IPS DF 4.7 (cell line): Measurements from ENCODE around the gene MGAM2.

Source experiments
- DNase-seq: peaks from one replicate; pipeline ENCODE4 v3.0.0-alpha.2; 2013; ENCODE audit warnings: low spot score; ENCODE audit errors: extremely low read depth

The MGAM2 gene

DNA sequence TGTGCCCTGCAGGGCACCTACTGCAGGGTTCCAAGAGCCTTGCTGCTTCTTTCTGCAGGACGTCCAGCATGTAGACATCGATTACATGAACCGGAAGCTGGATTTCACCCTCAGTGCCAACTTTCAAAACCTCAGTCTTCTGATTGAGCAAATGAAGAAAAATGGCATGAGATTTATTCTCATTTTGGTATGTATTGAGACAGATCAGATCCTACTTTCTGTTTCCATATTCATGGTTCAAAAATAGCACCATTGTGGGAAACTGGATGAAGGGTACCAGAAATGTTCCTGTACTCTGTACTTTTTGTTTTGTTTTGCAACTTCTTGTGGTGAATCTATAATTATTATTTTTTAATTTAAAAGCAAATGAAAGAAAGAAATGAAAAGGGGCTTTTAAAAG, 64.1 kb downstream of the MGAM2 start:
- no peak for DNase-seq

DNA sequence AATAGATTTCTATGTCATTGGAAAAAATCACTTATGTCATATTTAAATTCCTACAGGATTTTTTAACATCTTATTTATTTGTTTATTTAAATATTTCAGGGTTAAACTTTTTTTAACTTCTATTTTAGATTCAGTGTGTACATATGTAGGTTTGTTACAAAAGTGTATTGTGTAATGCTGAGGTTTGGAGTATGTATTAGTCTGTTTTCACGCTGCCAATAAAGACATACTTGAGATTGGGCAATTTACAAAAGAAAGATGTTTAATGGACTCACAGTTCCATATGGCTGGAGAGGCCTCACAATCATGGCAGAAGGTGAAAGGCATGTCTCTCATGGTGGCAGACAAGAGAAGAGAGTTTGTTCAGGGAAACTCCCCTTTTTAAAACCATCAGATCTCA, 65.4 kb downstream of the MGAM2 start:
- DNase-seq, result no peak

DNA sequence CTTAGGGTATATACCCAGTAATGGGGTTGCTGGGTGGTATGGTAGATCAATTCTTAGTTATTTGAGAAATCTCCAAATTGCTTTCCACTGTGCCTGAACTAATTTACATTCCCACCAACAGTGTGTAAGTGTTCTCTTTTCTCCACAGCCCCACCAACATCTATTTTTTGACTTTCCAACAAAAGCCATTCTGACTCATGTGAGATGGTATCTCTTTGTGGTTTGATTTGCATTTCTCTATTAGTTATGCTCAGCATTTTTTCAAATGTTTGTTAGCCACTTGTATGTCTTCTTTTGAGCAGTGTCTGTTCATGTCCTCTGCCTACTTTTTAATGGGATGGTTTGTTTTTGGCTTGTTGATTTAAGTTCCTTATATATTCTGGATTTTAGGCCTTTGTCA, 66.4 kb downstream of the MGAM2 start:
- no peak for DNase-seq

DNA sequence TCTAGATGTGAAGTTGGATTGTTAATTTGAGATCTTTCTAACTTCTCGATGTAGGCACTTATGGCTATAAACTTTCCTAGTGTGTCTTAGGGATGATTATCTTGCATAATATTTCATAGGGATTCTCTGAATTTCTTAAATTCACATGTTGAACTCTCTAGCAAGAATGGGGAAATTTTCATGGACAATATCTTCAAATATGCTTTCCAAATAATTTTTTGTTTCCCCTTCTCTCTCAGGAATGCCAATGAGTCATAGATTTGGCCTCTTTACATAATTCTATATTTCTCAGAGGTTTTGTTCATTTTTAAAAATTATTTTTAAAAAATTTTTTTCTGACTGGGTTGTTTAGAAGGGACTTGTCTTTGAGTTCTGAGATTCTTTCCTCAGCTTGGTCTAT, 68.9 kb downstream of the MGAM2 start:
- DNase-seq, result no peak

DNA sequence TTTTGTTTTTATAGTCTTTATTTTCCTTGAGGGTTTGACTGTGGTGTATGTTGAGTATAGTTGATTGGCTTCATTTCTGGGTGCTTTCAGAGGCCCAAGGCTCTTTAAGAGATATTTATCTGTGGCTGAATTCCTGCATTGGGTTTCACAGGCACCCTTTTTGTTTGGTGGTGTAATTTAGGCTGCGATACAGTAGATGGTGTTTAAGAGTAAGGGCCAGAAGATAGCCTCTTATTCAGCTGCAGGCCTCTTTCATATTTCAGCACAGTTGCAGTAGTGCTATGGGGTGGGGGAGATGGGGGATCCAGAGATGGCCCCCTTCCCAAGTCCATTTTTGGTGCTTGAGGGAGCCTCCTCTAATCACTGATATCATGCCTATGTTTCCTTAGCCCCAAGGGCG, 69.7 kb downstream of the MGAM2 start:
- DNase-seq, result no peak

DNA sequence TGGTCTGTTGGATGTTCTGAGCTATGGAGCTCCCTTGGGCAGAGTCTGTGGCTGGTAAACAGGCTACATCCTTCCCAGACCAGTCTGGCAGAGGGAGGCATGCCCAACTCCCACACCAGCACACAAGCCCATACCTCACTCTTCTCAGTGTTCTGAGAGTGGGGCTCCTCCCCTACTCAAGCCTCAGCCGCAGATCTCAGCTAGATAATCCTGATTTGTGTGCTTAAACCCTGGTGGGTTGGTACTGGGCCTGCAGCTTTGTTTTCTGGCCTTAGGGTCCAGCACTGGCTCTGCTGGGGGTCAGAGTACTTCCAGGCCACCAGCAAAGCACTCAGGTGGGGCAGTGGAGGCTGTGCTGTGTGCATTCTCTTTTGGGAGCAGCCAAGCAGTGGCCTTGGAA, 70.4 kb downstream of the MGAM2 start:
- DNase-seq, result no peak

DNA sequence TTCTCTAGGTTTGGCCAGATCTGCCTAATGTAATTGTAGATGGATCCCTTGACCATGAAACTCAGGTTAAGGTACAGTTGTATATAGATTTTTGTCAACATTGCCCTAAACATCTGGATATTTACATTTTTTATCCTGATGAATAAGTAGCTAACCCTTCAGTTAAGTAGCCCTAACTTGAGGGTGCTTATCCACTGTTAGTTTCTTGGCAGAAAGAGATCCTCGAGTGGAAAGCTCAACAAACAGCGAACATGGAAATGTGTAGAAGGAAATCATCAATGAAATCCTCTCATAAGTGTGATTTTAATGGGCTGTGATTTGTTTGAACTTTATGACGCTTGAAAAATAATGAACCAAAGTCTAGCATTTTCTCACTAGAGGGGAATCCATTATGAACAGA, 73.6 kb downstream of the MGAM2 start:
- DNase-seq, result no peak

DNA sequence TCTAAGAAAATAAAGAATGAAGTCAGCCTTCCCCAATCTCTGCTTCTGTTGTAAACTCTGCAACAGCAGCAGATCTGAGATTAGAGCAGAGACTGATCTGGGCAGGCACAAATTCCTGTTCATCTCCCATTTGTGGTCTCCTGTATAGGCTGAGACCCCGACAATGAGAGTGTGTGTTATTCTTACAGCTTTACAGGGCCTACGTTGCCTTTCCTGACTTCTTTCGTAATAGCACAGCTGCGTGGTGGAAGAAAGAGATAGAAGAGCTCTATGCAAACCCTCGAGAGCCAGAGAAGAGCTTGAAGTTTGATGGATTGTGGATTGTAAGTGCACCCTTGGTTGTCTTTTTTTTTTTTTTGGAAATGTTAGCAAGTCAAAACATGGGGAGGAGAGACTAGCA, 74.3 kb downstream of the MGAM2 start:
- no peak for DNase-seq

DNA sequence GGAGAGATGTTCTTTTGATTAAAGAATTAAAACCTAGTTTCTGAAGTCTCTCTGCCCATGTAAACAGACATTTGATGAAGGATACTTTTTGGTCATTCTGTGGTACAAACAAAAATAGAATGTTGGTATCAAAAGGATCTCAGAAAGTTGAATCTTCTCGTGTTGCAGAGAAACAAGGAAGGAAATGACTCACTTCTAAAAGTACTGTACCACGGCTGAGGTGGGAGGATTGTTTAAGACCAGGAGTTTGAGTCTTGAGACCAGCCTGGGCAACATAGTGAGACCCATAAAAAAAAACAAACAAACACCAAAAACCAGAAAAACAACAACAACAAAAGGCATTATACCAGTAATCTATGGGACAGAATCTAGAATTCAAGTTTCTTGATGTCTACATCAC, 76.6 kb downstream of the MGAM2 start:
- DNase-seq, result no peak

DNA sequence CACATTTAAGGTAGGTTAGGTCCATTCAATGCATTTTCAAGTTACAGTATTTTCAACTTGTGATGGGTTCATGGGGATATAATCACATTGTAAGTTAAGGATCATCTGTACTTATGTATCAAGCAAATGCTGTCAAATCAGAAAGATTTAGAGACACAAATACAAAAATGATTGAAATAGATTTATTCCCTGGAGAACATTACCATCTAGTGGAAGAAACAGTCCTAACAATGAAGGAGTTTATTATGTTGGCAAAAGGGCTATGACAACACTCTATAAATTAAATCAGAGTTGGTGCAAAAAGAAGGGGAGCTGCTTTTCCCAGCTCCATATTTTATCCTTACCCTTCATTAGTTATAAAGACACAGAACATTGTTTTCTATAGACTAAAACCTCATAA, 77.3 kb downstream of the MGAM2 start:
- DNase-seq, result no peak

DNA sequence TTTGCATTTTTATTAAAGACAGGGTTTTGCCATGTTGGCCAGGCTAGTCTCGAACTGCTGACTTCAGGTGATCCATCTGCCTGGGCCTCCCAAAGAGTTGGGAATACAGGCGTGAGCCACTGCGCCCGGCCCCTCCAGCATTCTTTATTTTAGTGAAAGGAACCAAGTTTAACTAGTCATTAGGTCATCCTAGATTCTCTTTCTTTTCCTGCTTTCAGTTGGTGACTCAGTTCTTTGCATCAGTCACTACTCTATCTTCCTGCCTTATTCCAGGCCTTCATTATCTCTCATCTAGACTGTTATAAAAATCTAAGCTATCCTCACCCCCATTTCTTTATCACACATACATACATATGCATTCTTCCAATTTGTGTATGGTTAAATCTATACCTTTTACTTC, 82.7 kb downstream of the MGAM2 start:
- no peak for DNase-seq

DNA sequence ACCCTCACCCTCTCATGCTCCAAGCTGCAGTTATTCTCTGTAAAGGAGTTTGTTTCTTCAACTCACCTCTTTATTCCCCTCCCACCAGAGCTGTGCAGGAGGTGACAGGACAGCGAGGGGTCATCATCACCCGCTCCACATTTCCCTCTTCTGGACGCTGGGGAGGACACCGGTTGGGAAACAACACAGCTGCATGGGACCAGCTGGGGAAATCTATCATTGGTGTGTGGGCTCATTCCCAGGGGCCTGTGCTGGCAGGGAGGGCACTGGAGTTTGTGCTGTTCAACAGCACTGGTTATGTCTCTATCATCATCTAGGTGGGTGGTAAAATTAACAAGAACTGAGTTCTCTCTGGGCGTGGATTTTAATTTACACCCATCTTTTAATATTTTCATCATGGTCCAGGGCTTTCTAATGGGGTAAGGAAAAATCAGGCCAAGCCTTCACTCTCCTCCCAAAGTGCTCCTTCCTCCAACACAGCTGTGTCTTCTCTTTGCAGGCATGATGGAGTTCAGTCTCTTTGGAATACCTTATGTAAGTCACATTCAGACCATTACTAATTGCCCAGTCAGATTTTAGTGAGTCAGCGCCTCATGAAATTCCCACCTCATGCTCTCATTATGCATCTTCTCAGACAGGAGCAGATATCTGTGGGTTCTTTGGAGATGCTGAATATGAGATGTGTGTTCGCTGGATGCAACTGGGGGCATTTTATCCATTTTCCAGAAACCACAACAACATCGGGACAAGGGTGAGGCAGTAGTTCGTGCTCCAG, 84.7 kb downstream of the MGAM2 start:
- no peak for DNase-seq

DNA sequence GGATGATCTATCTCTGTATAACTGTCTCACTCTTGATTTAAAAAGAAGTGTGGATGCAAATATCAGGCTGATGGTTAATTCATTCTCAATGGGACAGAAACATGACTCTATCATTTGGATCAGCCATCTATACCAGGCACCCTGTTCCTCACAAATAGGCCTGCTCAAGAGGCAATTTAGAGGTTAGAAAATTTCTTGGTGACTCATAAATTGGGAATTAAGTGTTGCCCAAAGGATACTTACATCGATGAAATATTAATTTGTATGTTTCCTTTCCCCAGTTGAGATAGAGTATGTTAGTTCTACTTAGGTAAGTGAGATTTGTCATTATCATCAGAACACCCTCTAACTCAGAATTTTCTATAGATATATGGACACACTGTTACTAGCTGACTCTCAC, 88.7 kb downstream of the MGAM2 start:
- no peak for DNase-seq

DNA sequence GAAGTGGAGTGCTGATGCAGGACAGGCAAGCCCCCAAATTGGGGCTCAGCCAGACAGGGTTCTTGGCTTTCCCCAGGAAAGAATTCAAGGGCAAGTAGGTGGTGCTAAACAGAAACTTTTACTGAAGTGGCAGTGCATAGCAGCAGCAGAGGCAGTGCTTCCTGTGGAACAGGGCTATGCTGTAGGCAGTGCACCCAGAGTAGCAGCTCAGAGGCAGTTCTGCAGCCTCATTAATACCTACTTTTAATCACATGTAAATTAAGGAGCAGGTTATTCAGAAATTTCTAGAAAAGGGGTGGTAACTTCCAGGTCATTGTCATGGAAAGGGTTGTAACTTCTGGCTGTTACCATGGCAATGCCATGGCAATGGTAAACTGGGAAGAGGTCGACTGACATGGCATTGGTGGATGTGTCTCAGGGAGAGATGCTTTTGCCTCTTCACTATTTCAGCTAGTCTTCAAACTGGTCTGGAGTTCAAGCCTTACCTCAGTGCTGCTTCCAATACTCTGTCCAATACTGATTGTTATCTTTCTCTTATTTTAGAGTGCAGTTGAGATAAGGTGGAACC, 117.1 kb downstream of the MGAM2 start:
- no peak for DNase-seq

DNA sequence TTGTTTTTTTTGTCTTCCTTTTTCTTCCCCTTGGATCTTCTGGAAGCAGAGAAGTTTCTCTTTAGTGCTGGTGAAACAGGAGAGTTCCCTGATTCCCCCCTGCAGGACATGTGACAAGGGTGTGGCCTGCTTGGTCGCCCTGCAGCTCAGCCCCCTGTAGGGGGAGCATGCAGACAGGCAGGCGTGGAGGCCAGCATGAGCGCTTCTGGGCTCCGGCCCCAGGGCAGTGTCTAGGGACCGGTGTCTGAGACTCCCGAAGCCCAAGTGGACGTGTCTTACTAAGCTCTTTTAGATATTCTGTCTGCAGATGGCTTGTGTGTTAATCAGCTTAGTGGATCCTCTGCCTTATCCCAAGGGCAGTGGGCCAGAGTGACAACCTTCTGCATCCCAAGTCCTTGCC, 120.2 kb downstream of the MGAM2 start:
- DNase-seq, result no peak

DNA sequence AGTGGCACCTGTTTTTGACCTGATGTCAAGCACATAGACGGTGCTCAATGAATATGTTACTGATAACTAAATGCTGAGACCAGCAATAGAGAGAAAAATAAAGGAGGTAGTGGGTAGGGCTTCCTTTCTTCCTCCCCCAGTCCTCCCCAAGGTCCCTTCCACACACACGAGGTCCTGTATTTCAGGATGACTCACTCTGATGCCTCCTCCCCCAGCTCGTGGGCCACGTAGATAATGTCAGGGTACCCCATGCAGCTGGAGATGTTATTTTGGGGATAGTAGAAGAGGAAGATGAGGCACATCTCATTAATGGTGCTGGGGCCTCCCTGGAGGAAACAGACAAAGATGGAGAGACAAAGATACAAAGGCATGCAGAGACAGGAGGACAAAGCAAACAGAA, 129.0 kb downstream of the MGAM2 start:
- DNase-seq, result no peak

DNA sequence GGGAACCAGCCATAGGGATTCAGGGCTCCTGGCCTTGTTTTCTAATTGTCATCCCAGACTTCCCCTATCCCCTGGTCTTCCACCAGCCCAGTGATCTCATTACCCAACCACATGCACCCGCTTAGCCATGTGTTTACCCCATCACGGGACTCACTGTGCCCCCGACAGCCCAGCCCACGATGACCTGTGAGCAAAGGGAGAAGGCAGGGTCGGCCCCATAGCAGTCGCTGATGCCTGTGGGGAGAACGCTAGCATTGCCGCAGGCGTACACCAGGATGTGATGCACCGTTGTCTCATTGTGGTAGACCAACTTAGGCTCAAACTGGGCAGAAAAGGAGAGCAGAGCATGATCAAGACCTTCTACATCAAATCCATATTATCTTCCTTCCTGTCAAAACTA, 132.3 kb downstream of the MGAM2 start:
- DNase-seq, result no peak

DNA sequence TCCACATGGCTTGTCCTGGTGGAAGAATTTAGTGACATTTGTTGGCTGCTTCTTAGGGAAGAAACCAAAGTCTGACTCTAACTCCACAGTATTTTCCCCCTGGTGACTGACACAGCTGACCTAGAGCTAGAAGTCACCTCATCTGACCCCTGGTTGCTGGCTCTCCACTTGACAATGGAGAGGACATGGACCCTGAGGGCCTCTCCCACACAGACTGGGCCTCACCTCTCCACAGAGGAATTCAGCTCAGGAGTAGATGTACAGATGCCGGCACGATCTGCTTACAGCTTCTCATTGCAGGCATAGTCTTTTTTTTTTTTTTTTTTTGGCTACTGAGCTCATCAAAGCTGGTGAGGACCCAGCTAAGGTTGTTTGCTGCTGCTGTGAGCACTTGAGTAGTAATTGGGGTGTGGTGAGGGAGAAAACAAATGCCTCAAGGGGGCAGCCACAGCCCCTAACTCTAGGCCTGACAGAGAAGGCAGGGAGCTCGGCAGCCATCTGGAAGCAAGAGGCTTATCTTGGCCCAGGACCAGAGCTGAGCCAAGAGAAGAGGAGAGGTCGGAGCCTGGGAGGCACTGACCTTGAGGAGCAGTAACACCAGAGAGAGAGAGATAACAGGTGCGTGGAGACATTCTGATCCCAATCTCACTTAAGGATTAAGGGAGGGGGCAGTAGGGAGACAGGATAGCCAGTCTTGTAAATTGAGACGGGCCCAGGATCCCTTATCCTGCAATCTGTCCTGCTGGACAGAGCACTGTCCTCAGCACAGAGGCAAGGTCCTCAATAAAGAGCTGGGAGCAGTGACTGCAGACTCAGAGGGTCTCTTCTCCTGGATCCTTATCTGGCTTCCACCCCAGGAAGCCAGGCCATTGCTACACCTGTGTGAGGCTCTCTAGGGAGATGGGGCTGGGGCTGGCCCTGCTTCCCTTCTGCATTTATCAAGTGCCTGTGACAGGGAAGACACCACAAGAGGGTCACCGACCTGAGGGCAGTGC, 136.9 kb downstream of the MGAM2 start:
- DNase-seq, result no peak

DNA sequence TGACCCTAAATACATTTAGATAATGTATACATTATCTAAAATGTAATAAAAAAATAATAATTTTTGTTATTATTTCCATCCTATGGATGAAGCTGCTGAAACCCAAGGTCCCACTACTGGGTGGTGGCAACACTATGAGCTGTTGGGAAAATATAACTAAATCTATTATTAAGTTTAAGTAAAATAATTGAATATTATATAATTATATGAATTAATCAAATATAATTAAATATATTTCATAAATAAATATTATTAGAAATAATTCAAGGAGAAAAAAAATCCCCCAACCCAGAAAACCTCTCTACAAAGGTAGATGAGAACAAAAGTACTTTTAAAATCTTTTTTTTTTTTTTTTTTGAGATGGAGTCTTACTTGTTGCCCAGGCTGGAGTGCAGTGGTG, 138.4 kb downstream of the MGAM2 start:
- no peak for DNase-seq

DNA sequence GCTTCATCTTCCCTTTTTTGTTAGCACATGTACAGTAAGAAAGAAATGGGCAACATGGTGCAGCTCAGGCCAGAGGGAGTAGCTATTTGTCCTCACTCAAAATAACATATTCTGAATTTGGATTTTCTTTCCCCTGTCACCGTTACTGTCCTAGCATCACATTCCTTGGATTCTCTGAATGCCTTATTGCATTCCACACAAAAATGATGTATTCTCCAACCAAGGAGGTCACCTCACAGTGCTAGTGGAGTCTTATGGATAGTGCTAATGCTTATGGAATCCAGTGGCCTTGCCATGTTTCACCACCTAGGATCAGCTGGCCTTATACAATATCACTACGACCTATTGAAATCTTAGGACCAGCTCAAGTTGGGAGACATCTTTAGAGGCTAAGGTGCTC, 139.2 kb downstream of the MGAM2 start:
- DNase-seq, result no peak

DNA sequence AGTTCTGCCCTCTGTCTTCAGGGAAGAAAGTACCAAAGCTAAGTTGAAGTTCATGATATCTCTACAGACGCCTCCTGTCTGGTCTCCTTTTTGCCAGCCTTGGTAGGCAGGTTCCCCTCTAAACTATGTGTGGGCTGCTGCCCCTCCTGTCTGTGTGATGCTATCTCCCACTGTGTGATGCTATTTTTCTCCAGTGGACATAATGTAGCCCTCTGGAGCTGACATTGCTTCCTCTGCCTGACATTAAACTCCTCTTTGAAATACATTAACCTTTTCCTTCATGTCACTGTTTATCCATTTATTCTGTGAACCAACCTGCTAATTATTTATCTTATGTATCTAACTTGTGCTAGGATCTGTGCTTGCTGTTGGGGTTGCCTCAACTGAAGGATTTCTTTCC, 146.4 kb downstream of the MGAM2 start, which contains the start of gene PRSS58:
TSS of gene PRSS58 (minus strand) at position 101 of the 400 bp plus-strand sequence. CDS start 351 bp downstream, outside the sequence.
- DNase-seq, result no peak
